ENCODE results near the gene USP10. TPM values are rescaled to one million over a fixed set of nuclear protein-coding genes. Genes with fewer than 3 reads are reported as not detected.

Gene USP10
- total and polyA plus RNA-seq, 4 donors: 18.5 to 77.5 (median 63.0) TPM

DNA sequence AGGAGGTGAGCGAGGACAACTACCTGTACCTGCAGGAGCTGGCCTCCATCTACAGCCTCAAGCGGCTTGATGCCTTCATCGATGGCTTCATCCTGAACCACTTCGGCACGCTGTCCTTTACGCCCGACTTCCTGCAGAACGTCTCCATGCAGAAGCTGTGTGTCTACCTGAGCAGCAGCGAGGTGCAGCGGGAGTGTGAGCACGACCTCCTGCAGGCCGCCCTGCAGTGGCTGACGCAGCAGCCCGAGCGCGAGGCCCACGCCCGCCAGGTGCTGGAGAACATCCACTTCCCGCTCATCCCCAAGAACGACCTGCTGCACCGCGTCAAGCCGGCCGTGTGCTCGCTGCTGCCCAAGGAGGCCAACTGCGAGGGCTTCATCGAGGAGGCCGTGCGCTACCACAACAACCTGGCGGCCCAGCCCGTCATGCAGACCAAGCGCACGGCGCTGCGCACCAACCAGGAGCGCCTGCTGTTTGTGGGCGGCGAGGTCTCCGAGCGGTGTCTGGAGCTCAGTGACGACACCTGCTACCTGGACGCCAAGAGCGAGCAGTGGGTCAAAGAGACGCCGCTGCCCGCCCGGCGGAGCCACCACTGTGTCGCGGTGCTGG is 42.5 kb upstream of the USP10 start:
- peaks cover 21 to 60% (median 37%) of the 10 kb centered on the region in 4 donors for H3K36me3 ChIP-seq (ENCODE audit: control insufficient read depth in 4 of 4, insufficient read depth in 4 of 4, low read length in 4 of 4)
- peaks cover 0 to under 1% (median 0%) of the 10 kb centered on the region in 5 donors for H3K4me1 ChIP-seq (ENCODE audit: control insufficient read depth in 5 of 5, insufficient read depth in 5 of 5, low read length in 5 of 5)
- TF ChIP-seq, protein P1, sequence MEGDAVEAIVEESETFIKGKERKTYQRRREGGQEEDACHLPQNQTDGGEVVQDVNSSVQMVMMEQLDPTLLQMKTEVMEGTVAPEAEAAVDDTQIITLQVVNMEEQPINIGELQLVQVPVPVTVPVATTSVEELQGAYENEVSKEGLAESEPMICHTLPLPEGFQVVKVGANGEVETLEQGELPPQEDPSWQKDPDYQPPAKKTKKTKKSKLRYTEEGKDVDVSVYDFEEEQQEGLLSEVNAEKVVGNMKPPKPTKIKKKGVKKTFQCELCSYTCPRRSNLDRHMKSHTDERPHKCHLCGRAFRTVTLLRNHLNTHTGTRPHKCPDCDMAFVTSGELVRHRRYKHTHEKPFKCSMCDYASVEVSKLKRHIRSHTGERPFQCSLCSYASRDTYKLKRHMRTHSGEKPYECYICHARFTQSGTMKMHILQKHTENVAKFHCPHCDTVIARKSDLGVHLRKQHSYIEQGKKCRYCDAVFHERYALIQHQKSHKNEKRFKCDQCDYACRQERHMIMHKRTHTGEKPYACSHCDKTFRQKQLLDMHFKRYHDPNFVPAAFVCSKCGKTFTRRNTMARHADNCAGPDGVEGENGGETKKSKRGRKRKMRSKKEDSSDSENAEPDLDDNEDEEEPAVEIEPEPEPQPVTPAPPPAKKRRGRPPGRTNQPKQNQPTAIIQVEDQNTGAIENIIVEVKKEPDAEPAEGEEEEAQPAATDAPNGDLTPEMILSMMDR (IDR thresholded peaks at IDR 0.05; ENCODE audit: control extremely low read depth, extremely low read depth): no peak
- no peaks in the 10 kb centered on the region for H3K9me3 ChIP-seq (ENCODE audit: control insufficient read depth in 4 of 4, insufficient read depth in 3 of 4, low read length in 3 of 4)
- WGBS, 2 donors: 97 to 98% methylated on average over 50 of the region's 50 CpGs
- H3K4me3 ChIP-seq: no peak overlapping the region
- no peaks in the 10 kb centered on the region for H3K27me3 ChIP-seq (ENCODE audit: control insufficient read depth in 3 of 3, insufficient read depth in 3 of 3, low read length in 2 of 3)
- ATAC-seq (ENCODE audit: insufficient read depth, low FRiP score): no peak
- no peak for DNase-seq
- no peak overlapping the region for H3K9ac ChIP-seq (ENCODE audit: insufficient read depth in 1 of 2, low read length in 2 of 2)
- no peak overlapping the region for H3K27ac ChIP-seq (ENCODE audit: low read depth in 1 of 2, low read length in 1 of 2)

DNA sequence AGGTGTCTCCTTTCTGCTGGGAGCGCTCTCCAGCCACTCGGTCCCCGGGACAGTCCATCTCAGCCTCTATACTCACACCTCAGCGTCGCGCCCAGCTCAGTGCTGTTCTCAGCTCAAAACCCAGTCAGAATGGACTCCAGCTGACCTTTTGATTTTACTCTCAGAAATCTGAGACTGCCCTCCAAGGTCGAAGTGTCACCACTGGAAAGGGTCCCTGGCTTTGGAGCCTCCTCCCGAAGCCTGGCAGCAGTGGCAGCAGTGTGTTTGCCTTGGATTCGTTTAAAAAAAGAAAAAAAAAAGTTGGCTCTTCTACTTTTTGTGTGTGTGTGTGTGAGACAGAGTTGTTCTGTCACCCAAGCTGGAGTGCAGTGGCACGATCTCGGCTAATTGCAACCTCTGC is 41.1 kb upstream of the USP10 start:
- H3K9ac ChIP-seq (ENCODE audit: insufficient read depth in 1 of 2, low read length in 2 of 2): no peak overlapping the region
- no peak overlapping the region for H3K27ac ChIP-seq (ENCODE audit: low read depth in 1 of 2, low read length in 1 of 2)
- no peak for DNase-seq
- ATAC-seq (ENCODE audit: insufficient read depth, low FRiP score): no peak
- no peaks in the 10 kb centered on the region for H3K9me3 ChIP-seq (ENCODE audit: control insufficient read depth in 4 of 4, insufficient read depth in 3 of 4, low read length in 3 of 4)
- 88 to 92% methylated on average over 11 of the region's 11 CpGs for WGBS, 2 donors
- no peaks in the 10 kb centered on the region for H3K27me3 ChIP-seq (ENCODE audit: control insufficient read depth in 3 of 3, insufficient read depth in 3 of 3, low read length in 2 of 3)
- peaks cover 16 to 64% (median 44%) of the 10 kb centered on the region in 4 donors for H3K36me3 ChIP-seq (ENCODE audit: control insufficient read depth in 4 of 4, insufficient read depth in 4 of 4, low read length in 4 of 4)
- H3K4me1 ChIP-seq (ENCODE audit: control insufficient read depth in 5 of 5, insufficient read depth in 5 of 5, low read length in 5 of 5): peaks cover 0 to 4% (median 0%) of the 10 kb centered on the region in 5 donors
- no peak overlapping the region for H3K4me3 ChIP-seq
- TF ChIP-seq, protein P1 (IDR thresholded peaks at IDR 0.05; ENCODE audit: control extremely low read depth, extremely low read depth): no peak

DNA sequence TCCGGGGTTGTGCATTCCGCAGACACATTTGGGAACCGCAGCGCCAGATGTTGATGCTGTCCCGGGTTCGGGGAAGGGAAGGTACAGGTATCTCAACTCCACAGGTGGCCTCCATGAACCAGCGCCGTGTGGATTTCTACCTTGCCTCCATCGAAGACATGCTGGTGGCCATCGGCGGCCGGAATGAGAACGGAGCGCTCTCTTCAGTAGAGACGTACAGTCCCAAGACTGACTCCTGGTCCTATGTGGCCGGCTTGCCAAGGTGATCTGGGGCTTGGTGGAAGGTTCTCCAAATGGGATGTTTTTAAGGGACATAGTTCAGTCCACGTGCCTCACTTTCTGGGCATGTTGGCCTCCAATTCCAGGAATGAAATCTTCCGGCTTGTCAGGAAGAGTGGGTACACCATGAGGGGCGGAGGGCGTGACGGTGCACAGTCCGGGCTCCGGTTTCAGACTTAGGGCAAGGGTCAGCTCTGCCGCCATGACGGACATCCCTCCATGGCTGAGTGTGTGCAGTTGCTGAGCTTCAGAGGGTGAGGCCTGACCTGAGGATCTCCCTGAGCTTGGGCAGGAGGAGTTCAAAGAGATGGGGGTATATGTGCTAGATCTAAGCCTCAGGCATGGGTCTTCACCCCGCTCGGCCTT is 40.0 kb upstream of the USP10 start:
- whole genome bisulfite sequencing, 2 donors: 97 to 99% methylated on average over 27 of the region's 27 CpGs
- no peak for DNase-seq
- Histone ChIP-seq H3K27me3 (ENCODE audit: control insufficient read depth in 3 of 3, insufficient read depth in 3 of 3, low read length in 2 of 3) (no peaks in the 10 kb centered on the region), H3K36me3 (ENCODE audit: control insufficient read depth in 4 of 4, insufficient read depth in 4 of 4, low read length in 4 of 4) (peaks cover 19 to 67% (median 44%) of the 10 kb centered on the region in 4 donors), H3K9ac (ENCODE audit: insufficient read depth in 1 of 2, low read length in 2 of 2) (no peak overlapping the region), H3K4me3 (no peak overlapping the region), H3K9me3 (ENCODE audit: control insufficient read depth in 4 of 4, insufficient read depth in 3 of 4, low read length in 3 of 4) (no peaks in the 10 kb centered on the region), H3K4me1 (ENCODE audit: control insufficient read depth in 5 of 5, insufficient read depth in 5 of 5, low read length in 5 of 5) (peaks cover 0 to 4% (median 0%) of the 10 kb centered on the region in 5 donors), H3K27ac (ENCODE audit: low read depth in 1 of 2, low read length in 1 of 2) (no peak overlapping the region)
- no peak for ATAC-seq (ENCODE audit: insufficient read depth, low FRiP score)
- TF ChIP-seq, protein P1 (IDR thresholded peaks at IDR 0.05; ENCODE audit: control extremely low read depth, extremely low read depth): no peak
